AG09309 (cell line): ENCODE results near the gene LCN1.
"Not testable (repeated sequence)": the region's sequence is repeated elsewhere in the genome, so short reads cannot be mapped to it uniquely, and the experiment has no call there.

Source experiments
- DNase-seq: peaks from one replicate; pipeline ENCODE4 v3.0.0-alpha.2; 2010; ENCODE audit warnings: low read depth
- H3K4me3 ChIP-seq: 2 replicates; pipeline ENCODE4 v1.5.1; 2011; ENCODE audit warnings: mild to moderate bottlenecking, low read depth, low read length, moderate library complexity; ENCODE audit not compliant: control insufficient read depth
- TF ChIP-seq, protein P1 (sequence below): IDR thresholded peaks from 2 replicates; pipeline ENCODE4 v1.5.1; 2011; ENCODE audit warnings: mild to moderate bottlenecking, low read depth, low read length, inconsistent platforms; ENCODE audit not compliant: insufficient read depth, control insufficient read depth; ENCODE audit errors: missing control alignments

The LCN1 gene

DNA sequence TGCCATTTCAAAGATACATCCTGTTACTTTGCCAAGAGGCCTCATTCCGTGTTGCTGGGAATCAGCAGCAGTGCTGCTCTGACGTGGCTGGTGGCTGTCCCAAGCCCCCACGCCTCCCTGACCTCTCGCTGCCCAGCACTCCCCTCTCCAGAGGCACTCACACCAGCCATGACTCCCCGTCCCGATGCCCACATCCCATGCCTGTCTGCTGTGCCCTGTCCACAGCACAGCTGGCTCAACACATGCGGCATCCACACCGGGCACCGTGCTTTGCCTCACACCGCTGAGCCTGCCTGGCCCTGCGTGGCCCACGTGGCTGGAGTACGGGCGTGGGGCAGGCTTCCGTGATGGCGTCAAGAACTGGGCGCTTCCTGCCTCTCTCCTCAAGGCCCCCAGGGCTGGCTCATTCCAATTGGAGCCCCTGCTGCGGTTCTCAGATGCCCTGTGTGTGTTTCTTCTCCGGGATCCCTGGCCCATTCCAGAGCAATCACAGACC is 7.8 kb upstream of the LCN1 start:
- no peak for DNase-seq
- no peak overlapping the region for H3K4me3 ChIP-seq
- TF ChIP-seq, protein P1, sequence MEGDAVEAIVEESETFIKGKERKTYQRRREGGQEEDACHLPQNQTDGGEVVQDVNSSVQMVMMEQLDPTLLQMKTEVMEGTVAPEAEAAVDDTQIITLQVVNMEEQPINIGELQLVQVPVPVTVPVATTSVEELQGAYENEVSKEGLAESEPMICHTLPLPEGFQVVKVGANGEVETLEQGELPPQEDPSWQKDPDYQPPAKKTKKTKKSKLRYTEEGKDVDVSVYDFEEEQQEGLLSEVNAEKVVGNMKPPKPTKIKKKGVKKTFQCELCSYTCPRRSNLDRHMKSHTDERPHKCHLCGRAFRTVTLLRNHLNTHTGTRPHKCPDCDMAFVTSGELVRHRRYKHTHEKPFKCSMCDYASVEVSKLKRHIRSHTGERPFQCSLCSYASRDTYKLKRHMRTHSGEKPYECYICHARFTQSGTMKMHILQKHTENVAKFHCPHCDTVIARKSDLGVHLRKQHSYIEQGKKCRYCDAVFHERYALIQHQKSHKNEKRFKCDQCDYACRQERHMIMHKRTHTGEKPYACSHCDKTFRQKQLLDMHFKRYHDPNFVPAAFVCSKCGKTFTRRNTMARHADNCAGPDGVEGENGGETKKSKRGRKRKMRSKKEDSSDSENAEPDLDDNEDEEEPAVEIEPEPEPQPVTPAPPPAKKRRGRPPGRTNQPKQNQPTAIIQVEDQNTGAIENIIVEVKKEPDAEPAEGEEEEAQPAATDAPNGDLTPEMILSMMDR = no peak

DNA sequence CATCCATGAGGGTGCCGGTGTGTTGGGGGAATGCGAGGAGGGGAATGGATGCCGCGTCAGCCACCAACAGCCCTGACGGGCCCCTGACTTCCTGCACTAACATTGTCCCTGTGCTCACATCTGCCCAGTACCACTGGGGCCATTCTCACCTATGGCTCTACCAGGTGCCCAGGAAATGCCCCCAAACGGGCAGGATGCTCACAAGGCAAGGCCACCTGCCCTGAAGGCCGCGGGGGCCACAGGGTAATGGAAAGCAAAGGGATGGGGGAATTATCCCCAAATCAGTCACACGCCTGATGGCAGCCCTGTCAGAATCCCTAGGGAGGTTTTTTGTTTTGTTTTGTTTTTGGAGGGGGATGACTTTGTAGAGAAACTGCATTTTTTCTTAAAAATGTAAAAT is 7.3 kb upstream of the LCN1 start:
- H3K4me3 ChIP-seq, DNase-seq: not testable (repeated sequence)

DNA sequence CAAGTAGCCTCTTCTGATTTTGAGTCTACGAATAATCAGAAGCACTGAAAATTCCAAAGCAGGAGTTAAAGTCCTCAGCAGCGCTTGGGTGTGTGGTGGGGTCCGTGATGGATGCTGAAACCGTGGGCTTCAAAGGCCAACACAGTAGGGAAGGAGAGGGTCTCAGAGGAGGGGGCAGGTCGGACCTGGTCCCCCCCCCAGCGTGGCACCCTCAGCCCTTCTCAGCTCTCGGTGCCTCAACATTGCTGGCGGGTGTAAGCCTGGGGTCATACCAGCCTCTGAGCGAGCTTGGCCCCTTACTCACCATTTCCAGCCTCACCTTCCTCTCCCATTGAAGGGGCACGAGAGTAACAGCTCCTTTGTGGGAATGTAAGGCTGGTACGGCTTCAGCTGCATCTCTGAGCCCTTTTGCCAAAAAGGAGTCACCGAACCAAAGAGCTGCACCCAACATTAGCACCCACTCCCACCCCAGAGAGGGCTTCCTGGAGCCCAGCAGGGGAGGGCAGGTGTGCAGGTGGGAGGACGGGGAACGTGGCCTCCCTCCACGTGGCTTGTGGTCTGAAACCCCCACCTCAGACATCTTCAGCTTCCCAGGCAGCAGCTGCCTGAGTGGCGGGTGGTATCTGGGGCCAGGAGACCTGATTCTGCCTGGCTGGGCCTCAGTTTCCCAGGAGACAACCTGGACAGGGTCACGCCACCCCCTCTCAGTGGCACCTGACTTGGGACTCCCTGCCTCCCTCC is 6.7 kb upstream of the LCN1 start:
- no peak for DNase-seq
- TF ChIP-seq, protein P1 = no peak

DNA sequence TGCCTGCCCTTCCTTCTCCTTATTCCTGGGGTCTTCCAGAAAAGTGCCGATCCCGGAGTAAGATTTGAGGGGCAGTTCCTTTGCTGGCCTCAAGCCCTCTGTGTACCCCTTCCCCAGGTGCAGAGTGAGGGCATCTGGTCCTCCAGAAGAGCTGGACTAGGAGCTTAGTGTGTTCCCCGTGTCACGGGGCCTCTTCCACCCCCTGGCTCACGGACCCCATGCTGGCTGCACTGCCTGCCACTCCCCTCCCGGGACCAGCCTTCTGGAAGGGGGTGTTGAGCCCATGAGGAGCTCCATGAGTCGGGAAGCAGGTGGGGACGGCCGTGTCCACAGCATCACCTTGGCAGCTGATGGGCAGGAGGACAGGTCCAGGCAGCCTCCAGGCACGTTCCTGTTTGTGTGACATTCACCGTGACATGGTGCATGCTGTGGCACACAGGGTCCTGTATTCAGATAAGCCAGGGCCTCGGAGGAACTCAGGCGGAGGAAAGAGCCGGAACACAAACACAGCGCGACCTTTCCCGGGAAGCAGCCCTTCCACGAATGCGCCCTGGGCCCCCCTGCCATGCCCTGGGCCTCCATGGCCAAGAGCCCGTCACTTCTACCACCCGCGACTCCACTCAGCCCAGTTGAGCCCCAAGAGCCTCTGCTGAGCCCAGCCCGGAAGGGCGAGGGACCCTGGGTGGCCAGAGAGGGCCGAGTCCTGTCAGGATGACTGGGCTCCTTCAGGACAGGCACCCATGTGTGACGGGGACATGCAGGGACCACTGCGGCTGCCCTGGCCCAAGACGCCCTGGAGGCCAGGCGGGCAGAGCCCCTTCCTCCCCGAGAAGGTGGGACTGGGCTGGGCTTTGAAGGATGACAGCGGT is 5.9 kb upstream of the LCN1 start:
- DNase-seq = no peak
- TF ChIP-seq, protein P1 = no peak
- no peak overlapping the region for H3K4me3 ChIP-seq

More for the DNA sequence above, 6.7 kb upstream of the LCN1 start:
- no peak overlapping the region for H3K4me3 ChIP-seq

DNA sequence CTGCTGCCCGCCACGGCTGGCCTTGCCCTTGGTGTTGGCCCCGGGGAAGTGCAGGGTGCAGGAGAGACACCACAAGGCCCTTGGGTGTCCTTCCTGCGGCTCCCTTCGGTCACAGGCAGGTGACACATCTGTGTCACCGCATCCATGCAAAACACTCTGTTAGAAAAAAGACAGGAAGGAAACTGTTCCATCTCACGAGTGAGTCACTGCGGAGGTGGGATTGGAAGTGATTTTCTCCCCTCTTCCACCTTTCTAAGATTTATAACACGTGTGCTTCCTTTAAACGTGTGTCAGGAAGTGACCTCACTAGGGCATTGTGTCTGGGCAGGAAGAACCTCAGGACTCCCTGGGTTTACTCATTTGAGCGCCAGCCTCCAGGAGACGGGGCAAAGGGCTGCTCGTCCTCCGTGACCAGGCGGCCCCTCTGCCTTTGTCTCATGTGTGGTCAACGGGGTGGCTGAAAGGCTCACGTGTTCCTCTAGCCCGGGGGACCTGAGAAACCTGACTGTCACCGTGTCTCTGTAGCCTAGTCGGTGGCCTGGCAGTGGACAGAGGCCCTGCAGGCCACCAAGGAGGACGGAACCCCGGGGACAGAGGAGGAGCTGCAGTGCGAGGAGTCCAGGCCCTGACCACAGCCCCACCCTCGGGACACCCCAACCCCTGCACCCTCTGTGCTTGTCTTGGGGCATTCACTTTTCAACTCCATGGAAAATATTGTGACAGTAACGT is 4.9 kb upstream of the LCN1 start:
- no peak for DNase-seq
- TF ChIP-seq, protein P1 = no peak
- H3K4me3 ChIP-seq = no peak overlapping the region

DNA sequence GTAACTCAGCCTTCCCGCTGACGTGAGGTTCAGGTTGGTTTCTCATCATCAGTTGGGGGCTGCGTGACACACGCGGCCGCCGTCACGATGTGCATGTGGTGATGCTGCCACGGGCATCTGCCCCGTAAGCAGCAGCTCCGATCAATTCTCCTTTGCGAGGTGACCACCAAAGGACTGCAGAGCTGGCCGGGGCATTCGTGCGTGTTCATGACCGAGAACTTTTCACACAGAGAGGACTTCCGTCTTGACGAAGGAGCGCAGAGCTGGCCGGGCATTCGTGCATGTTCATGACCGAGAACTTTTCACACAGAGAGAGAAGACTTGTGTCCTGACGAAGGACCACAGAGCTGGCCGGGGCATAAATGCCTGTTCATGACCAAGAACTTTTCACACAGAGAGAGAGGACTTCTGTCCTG is 3.8 kb upstream of the LCN1 start:
- DNase-seq = no peak
- no peak overlapping the region for H3K4me3 ChIP-seq
- TF ChIP-seq, protein P1 = no peak
